Transverse colon (tissue), 4 donors: ENCODE measurements around the gene HRC.

ENCODE experiments used
- CTCF ChIP-seq, 5 experiments: fragments of 200-600 bp in 3 of 5; fragments of 450-650 bp in 2 of 5; sonication (generic) in 3 of 5; IDR thresholded peaks; 1 replicate in 2 of 5; 2 replicates in 3 of 5; pipeline ENCODE4 v1.5.1; 2016 to 2017; ENCODE audit warnings: antibody characterized with exemption in 5 of 5, inconsistent platforms in 3 of 5, mild to moderate bottlenecking in 2 of 5, moderate library complexity in 1 of 5
- POLR2AphosphoS5 ChIP-seq, 3 donors: sonication (generic); formaldehyde crosslinking; IDR thresholded peaks; one replicate each; pipeline ENCODE4 v1.6.1; 2016; ENCODE audit warnings: antibody characterized with exemption in 3 of 3

- TF ChIP-seq CTCF (IDR thresholded peaks at IDR 0.05) (no peak), POLR2AphosphoS5 (IDR thresholded peaks at IDR 0.05) (no peak)
These were observed 1.9 kb downstream of the HRC start for GRCh38 chr19:49153167-49153809.
